ENCODE measurements around the gene SSTR4.

Gene SSTR4

DNA sequence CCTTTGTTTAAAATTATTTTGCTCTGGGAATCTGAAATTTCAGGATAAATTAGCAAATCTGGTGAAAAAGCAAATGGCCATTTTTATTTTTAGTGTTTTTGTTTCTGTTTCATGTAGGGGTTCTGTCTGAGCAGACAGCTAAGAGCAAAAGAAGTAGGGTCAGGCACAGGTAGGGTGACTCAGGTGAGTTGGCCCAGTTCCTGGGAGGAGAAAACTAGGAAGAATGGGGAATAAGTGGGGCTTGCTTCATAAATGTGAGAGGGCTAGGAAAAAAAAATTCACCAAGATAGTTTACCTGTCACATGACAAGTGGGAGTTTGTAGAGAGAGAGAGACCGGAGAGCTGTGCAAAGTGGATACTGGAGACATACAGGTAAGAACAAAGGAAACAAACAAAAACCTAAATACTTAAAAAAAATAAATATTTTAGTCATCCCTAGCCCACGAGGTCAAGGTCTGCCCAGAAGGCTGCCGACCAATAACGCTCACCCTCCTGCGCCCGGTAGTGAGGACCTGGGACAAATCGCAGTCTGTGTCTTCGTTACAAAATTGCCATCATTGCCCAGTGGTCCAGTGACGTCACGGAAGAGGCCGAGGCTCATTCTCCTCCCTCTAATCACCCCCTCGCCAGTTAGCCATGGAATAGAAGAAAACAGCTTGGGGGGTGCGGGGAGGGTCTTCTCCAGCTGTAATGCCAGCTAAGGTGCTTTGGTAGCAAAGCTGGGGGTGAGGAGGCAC, 12.1 kb downstream of the SSTR4 start:
- DNase-seq, result peak; percentile 56

DNA sequence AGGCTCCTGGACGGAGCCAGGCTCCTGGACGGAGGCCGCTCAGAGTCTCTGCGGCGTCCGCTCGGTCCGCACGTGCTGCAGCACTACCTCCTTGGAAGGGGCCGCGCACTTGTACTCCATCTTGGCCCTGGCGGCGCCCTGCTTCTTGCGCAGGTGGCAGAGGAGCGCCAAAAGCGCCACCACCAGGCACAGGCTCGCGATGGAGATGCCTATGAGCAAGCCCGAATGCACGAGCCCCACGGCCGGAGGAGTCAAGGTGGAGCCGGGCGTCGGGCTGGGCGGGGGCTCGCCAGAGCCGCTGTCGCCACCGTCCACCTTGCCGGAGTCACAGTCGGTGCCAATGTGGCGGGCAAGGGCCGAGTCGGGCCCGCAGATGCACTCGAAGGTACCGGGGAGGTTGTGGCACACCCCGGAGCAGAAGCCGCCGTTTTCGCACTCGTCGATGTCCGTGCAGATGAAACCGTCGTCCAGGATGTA, 12.7 kb downstream of the SSTR4 start:
- peak; percentile 56 for DNase-seq

GRCh38 chr20:23048283-23049200, 13.4 kb downstream of the SSTR4 start:
- DNase-seq, result peak; percentile 77

GRCh38 chr20:23049201-23050075, 14.3 kb downstream of the SSTR4 start, which contains the start of gene THBD:
THBD (minus strand) TSS chr20:23049672; CDS start chr20:23049504, 168 bp downstream.
- DNase-seq, result peak; percentile 88

DNA sequence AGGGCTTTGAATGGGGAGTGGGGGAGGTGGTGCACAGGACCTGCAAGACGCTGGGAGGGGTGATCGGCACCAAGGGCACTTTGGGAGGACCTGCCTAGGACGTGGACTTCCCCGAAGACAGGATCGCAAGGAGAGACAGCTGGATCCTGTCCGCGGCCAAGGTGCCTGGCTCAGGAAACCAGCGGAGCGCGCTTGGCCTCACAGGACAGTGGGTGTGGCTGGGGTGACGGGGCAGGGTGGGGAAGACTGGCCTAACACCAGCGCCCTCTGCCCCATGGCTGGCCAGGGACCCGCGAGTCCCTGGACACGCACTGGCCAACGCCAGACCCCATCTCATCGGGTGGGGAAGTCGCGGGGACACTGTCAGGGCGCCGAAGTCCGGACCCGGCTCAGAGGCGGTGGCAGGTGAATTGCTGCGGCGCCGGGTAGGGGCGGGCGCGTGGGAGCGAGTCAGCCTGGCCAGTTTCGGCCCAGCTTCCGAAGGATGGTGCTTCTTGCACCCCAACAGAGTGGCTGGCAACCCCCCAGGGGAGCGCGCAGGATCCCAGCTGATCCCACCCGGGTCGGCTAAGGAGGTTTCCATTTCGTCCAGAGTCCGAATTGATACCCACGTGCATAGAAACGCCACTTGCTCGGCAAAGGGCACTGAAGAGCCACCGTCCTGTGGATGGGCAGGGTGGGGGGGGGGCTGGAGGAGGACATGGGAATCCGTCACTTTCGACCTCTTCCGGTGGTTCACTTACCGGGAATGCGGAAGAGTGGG, 15.1 kb downstream of the SSTR4 start:
- DNase-seq, result no peak

DNA sequence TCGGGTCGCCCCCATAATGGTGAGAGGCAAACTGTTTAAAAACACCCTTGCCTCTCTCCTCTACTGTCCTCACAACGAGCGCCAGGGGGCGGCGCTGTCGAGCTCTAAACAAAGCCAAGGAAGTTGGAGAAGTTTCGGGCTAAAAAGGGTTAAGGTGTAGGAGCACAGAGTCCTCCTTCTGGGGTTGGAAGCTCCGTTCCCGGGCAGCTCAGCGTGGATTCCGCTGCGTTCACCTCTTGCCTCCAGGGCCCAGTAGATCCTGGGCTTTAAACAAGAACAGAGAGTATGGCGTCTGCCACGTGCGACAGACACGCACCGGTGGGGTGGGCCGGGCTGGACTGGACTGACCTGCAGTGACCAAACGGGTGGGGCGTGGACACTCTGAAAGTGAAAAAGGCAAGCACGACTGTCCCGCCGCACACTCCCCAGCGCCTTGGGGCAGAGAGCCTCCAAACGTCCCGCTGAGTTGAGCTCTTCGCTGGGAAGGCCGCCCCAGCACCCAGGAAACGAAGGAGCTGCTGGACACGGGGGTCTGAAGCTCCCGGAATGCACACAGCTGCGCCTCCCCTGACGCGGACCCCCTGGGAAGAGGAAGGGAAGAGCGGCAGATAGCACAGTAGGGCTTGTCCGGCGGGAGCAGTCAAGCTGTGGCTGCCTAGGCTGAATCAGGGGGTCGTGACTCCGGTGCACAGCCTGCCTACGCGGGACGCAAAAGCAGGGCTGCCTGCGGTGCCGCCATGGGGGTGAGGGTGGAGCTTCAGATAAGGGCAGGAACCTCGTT, 15.9 kb downstream of the SSTR4 start:
- peak; percentile 27 for DNase-seq

DNA sequence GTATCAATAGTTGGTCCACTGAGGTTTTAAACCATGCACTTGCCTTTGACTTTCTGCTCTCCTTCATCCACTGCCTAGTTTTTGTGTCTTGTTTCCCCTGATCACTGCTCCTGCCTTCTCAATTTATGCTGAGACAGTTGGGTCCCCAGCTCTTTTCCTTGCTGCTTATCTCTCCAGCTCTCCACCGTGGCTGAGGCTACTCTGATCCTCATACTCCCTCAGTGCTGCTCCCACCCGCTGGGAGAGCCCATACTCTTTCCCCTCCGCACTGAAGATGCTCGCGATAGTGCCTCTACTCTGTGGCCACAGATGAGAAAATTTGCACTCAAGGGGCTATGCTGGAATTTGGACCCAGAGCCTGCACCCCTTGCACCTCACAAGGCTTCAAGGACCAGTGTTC, 17.8 kb downstream of the SSTR4 start:
- DNase-seq, result no peak

DNA sequence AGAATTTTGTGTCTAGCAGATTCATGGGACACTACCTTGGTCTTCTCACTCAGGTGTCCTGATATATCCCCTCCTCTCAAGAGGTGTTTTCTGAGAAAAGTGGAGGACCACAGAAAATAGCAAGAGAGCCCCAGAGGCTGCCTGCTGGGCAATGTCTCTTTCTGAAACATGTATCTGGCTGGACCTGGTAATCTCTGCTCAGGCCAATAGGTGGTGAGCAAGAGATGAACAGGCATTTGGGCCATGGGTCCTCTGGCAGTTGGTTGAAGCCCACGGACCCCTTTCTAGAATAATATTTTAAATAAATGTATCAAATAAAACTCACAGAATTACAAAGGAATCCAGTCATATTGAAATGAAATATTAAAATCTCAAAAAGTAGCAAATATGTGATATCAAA, 23.1 kb downstream of the SSTR4 start:
- no peak for DNase-seq

DNA sequence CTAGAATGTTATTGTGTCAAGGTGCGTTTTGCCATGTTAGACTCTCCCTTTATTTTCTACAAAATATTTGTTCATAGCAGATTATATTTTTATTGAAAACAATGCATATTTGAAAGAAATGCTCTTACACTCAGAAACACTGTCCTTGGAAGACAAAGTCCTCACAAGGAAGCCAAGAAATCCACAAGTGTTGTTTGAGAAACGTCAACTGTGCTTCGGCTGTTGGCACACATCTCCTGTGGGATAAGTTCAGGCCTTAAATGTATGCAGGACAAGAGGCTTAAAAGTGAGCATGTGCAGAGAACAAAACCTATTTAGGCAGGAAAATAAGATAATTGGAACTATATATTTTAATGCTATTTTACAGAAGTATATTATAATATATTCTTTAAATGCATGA, 23.9 kb downstream of the SSTR4 start:
- DNase-seq, result no peak

- DNase-seq, result no peak
Measured at GRCh38 chr20:23059846-23060245, 24.7 kb downstream of the SSTR4 start.

- no peak for DNase-seq
Measured at GRCh38 chr20:23060629-23061028, 25.5 kb downstream of the SSTR4 start.

DNA sequence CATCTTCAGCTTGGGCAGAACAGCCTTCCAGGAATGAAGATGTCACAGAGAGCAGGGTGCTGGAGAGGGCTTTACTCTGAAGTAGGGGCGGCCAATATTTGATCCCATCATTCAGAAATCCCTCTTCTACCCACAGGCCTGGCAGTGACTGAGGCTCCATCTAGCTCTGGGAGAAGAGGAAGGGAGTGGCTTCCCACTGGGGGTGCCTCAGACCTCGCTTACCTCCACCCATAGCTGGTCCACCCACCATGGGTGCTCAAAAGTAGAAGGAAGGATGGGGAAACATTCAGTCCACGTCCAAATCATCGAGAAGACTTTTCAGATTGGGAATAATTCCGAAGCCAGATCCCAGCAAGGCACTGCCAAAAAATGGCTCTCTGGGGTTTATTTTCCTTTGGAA, 26.1 kb downstream of the SSTR4 start:
- DNase-seq, result no peak

DNA sequence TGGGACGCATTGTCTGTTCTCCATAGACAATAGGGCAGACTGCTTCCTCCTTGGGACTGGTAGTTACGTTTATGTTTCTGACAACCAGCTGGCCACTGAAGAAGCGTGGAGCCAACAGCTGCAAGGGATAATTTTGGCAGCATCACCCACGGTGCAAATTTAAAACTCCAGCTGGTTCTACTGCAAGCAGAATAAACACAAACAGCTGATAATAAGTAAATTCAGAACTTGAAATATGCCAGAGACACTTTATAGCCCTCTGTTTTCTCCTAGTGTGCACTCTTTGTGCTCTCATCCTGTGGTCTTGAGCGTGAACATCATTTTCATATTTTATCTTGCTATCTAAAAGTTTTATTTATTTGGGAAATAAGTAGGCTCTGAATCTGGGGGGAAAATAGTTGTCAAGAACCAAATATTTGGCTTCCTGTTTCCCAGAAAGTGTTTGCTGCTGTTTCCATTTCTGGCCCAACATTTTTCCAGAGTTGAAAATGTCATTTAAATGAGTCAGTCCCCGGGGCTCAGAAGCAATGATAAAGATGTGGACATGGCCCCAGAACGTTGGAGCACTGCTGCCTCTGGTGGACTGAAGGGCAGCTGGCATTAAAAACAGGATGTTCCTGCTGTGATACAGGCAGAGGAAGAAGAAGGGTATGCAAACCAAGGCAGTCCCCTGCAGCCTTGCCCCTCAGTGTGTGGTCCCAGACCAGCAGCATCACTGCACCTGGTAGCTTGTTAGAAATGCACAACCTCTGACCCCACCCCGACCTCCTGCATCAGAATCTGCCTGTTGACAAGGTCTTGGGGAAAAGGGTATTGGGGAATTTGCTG, 26.8 kb downstream of the SSTR4 start:
- DNase-seq, result peak; percentile 22

GRCh38 chr20:23062632-23063031, 27.5 kb downstream of the SSTR4 start:
- no peak for DNase-seq

DNA sequence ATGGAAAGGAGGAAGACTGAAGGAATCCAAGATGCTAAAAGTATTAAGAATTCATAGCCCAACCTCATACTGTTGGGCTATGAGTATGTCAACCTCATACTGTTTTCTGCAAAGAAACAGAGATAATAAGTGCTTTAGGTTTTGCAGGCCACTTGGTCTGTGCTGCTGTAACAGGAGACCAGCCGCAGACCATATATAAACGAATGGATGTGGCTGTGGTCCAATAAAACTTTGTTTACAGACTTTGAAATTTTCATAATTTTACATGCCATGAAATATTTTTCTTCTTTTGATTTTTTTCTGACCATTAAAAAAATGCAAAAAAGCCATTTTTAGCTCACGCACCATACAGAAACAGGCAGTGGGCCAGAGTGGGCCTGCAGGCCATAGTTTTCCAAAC, 28.1 kb downstream of the SSTR4 start:
- DNase-seq, result no peak

DNA sequence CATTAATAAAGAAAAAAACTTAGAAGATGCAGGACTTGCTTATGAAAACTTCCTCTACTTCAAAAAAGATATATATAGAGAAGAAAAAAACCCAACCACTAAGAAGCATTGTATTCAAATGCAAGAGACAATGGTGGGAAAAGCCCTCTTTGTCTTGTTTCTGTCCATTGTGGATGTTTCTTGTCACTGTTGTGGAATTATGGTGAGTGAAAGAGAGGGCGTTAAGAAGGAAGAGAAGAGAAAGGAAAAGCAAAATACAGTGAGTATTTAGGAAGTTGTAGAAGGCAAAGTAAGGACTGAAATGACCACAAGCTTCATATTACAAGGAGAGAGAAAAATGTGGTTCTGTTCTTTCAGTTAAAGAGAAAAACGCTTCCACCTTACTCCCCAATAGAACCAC, 28.5 kb downstream of the SSTR4 start:
- DNase-seq, result no peak

DNA sequence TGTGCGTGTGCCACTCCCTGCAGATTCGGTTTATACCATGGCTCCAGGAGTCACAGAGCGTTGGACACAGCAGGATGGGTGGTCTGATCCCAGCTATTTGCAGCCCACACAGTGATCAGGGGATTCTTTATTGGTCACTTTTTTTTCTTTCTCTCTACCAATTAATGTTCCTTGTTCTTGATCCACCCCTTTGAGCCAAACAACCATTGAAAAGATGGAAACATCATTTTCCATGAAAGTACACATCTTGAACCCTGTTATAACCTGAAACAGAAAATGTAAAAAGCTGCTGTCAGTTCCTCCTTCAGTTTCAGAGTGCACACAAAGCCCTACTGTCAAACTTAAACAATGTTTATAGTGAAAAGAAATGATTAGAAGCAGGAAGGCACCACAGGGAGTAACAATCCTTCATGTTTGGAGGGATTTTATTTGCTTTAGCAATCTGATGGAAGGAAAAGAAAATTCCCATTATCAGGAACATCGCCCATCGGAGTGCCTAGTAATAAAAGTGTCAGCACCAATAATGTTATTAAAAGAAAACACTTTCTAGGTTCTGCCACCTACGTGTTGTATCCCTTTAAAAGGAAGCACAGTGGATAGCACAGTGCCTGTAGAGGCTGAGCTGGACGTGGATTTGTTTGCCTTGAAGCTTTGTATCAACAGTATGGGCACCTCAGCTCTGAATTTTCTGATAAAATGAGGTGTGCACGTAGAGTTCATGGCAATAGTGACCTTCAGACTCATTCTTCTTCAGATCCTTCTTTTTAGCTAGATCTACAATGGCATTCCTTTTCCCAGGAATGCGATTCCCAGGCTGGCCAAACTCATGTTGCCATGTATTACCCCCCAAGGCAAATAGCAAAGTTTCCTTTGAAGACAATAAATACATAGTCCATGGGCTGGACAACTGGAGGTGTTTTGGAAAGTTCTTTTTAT, 30.4 kb downstream of the SSTR4 start:
- DNase-seq, result no peak

DNA sequence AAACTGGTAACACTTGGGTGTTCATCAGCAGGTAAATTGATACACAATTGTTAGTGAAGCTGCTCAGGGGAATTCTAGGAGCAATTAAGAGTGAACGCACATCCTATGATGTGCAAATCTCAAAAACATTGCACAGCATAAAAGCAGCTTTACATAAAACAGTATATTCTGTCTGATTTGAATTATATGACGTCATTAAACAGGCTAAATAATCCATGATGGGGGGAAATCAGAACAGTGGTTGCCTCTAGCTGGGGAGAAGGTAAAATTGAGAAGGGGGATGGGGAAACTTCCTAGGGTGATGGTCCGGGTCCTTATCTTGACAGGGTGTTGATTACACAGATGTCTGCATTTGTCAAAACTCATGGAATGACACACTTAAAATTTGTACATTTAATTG, 31.7 kb downstream of the SSTR4 start:
- no peak for DNase-seq

GRCh38 chr20:23068283-23068682, 33.2 kb downstream of the SSTR4 start:
- no peak for DNase-seq

Data from NCI-H510A treated with DMSO at 0.1 percent for 48 hours (cell line).